HepG2 (cell line): ENCODE data around the gene RGP1. TPM values are rescaled to one million over a fixed set of nuclear protein-coding genes. Genes with fewer than 3 reads are reported as not detected.
A peak's percentile ranks its signal among the peaks of the same experiment; 100 is the strongest.

ENCODE experiments used
- BRF2 ChIP-seq: sonication (generic); formaldehyde crosslinking; IDR thresholded peaks from 2 replicates; pipeline ENCODE4 v1.8.1; 2022; ENCODE audit warnings: mild to moderate bottlenecking, missing genetic modification reagents
- HNRNPL ChIP-seq: fragments of 200-400 bp; formaldehyde crosslinking; IDR thresholded peaks from 2 replicates; pipeline ENCODE4 v1.6.1; 2017; ENCODE audit warnings: mild to moderate bottlenecking, low read depth, low read length
- MAF1 ChIP-seq: sonication (generic); formaldehyde crosslinking; IDR thresholded peaks from 2 replicates; pipeline ENCODE4 v1.5.0; 2020; ENCODE audit warnings: missing genetic modification reagents, borderline replicate concordance
- MIER3 ChIP-seq: IDR thresholded peaks from 2 replicates; pipeline ENCODE4 v1.6.1; 2016; ENCODE audit warnings: missing compliant biosample characterization, borderline replicate concordance
- NCOA1 ChIP-seq: sonication (generic); formaldehyde crosslinking; IDR thresholded peaks from 2 replicates; pipeline ENCODE4 v1.9.0; 2021; ENCODE audit warnings: missing genetic modification reagents
- PAX8 ChIP-seq: sonication (generic); formaldehyde crosslinking; IDR thresholded peaks from 2 replicates; pipeline ENCODE4 v1.8.0; 2022; ENCODE audit warnings: mild to moderate bottlenecking, missing genetic modification reagents, borderline replicate concordance
- PHF20 ChIP-seq: sonication (generic); formaldehyde crosslinking; IDR thresholded peaks from 2 replicates; pipeline ENCODE4 v1.5.0; 2020; ENCODE audit warnings: mild to moderate bottlenecking, missing genetic modification reagents
- SMAD3 ChIP-seq: sonication (generic); formaldehyde crosslinking; IDR thresholded peaks from 2 replicates; pipeline ENCODE4 v1.4.0; 2020; ENCODE audit warnings: missing genetic modification reagents
- SMARCC2 ChIP-seq: fragments of 450-650 bp; IDR thresholded peaks from 2 replicates; pipeline ENCODE4 v1.6.1; 2017; ENCODE audit warnings: antibody characterized with exemption, mild to moderate bottlenecking
- ZBTB8A ChIP-seq: sonication (generic); formaldehyde crosslinking; IDR thresholded peaks from 2 replicates; pipeline ENCODE4 v1.4.0; 2020; ENCODE audit warnings: mild to moderate bottlenecking, low read depth, missing genetic modification reagents, borderline replicate concordance
- ZNF672 ChIP-seq: sonication (generic); formaldehyde crosslinking; IDR thresholded peaks from 2 replicates; pipeline ENCODE4 v1.8.1; 2022; ENCODE audit warnings: missing genetic modification reagents
- ZNF713 ChIP-seq: sonication (generic); formaldehyde crosslinking; IDR thresholded peaks from 2 replicates; pipeline ENCODE4 v1.4.0; 2020; ENCODE audit warnings: mild to moderate bottlenecking, missing genetic modification reagents
- ZNF724P ChIP-seq: sonication (generic); formaldehyde crosslinking; IDR thresholded peaks from 2 replicates; pipeline ENCODE4 v1.8.0; 2022; ENCODE audit warnings: missing genetic modification reagents, borderline replicate concordance
- ZNF772 ChIP-seq: sonication (generic); formaldehyde crosslinking; IDR thresholded peaks from 2 replicates; pipeline ENCODE4 v1.5.0; 2020; ENCODE audit warnings: mild to moderate bottlenecking, missing genetic modification reagents
- ZNF777 ChIP-seq: sonication (generic); formaldehyde crosslinking; IDR thresholded peaks from 2 replicates; pipeline ENCODE4 v1.4.0; 2020; ENCODE audit warnings: missing genetic modification reagents
- ZNF792 ChIP-seq: IDR thresholded peaks from 2 replicates; pipeline ENCODE4 v1.6.1; 2016
- ZNF879 ChIP-seq: sonication (generic); formaldehyde crosslinking; IDR thresholded peaks from 2 replicates; pipeline ENCODE4 v1.8.1; 2023; ENCODE audit warnings: missing genetic modification reagents
- ZSCAN25 ChIP-seq: sonication (generic); formaldehyde crosslinking; IDR thresholded peaks from 2 replicates; pipeline ENCODE4 v1.8.0; 2022; ENCODE audit warnings: mild to moderate bottlenecking, missing genetic modification reagents
- polyA plus RNA-seq, 8 experiments: library from polyadenylated mRNA; depleted of rRNA in 3 of 8; stranded (reverse) in 7 of 8; unstranded in 1 of 8; fragments of >200 nt; fragmentation: Illumina TruSeq in 4 of 8; extraction: Trizol in 4 of 8; gene quantifications; 2 replicates each; pipeline versions ENCODE4 v1.2.1 to v1.2.3, GENCODE V29; 2011 to 2016; ENCODE audit warnings: low read depth in 4 of 8, missing spikeins in 1 of 8, mixed read lengths in 1 of 8; ENCODE audit not compliant: insufficient read depth in 1 of 8
- total RNA-seq, 5 experiments: library from RNA; depleted of rRNA; stranded (reverse); fragments of >200 nt; fragmentation: Illumina TruSeq; extraction: Trizol; gene quantifications; 2 replicates each; pipeline ENCODE4 v1.2.3, GENCODE V29; 2016; ENCODE audit warnings: low read depth in 1 of 5
- TF ChIP-seq, protein P1 (sequence below): sonication (generic); formaldehyde crosslinking; IDR thresholded peaks from 2 replicates; pipeline ENCODE4 v1.5.0; 2020; ENCODE audit warnings: mild to moderate bottlenecking, missing genetic modification reagents
- TF ChIP-seq, protein P2 (sequence below): sonication (generic); formaldehyde crosslinking; IDR thresholded peaks from 2 replicates; pipeline ENCODE4 v1.5.1; 2020; ENCODE audit warnings: missing genetic modification reagents, mild to moderate bottlenecking, borderline replicate concordance
- TF ChIP-seq, protein P3 (sequence below), 2 experiments: sonication (generic) in 1 of 2; formaldehyde crosslinking in 1 of 2; IDR thresholded peaks; 2 replicates each; pipeline versions ENCODE4 v1.4.0 to v1.6.1; 2016 to 2020; ENCODE audit warnings: borderline replicate concordance in 1 of 2, low read depth in 1 of 2, mild to moderate bottlenecking in 1 of 2, missing genetic modification reagents in 1 of 2

Gene RGP1
- total and polyA plus RNA-seq, 2 of the 13 experiments (the other 11 are each of a cell fraction or from before 2014, with no cell fraction given) = 12.7 to 21.0 TPM

DNA sequence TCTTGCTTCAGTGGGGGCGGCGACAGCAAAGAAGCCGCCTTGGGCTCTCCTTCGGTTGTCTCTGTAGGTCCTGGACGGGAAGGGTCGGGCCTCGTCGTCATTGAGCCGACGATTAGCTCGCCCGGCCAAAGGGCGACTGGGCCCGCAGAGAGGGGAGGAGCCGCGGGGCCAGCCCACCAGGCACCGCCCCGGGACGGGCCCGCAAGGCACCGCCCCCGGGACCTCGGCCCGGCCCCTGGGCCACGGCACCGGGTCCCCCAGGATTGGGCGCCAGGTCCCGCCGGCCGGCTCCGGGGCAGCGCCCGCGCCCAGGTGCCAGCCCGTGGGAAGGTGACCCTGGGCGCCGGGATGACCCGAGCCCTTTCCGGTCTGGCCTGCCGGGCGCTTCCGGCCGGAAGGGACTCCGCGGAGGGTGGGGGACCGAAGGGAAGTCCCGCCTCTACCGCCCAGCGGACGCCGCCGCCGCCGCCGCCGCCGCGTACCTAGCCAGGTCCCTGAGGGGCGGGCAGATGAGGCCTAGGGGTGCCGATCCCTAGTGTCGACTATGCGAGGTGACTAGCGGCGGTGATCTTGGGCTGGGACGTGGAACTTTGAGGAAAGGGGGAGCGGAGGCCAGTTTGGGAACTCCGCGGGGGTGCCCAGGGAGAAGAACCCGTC, at the start of gene RGP1, which contains the start of gene GBA2 (continued):
- TF ChIP-seq ZNF772 (CRISPR knock-in tag) (peak; percentile 43; the same call in 1 of the 2 replicates), ZNF713 (CRISPR knock-in tag) (no peak), PAX8 (peak; percentile 5; the same call in 1 of the 2 replicates), ZSCAN25 (CRISPR knock-in tag) (no peak), BRF2 (peak; percentile 51; the same call in 1 of the 2 replicates), ZNF879 (CRISPR knock-in tag) (no peak; the same call in 1 of the 2 replicates), SMAD3 (CRISPR knock-in tag) (0 out of 2 replicates have a peak, but pooled peaks have one; percentile 22), MIER3 (CRISPR knock-in tag) (no peak), PHF20 (CRISPR knock-in tag) (peak; percentile 75), SMARCC2 (no peak), ZNF777 (CRISPR knock-in tag) (peak; percentile 83), NCOA1 (CRISPR knock-in tag) (no peak), HNRNPL (0 out of 2 replicates have a peak, but pooled peaks have one; percentile 68), ZNF792 (no peak), ZNF672 (no peak), ZBTB8A (CRISPR knock-in tag) (no peak), MAF1 (CRISPR knock-in tag) (no peak), ZNF724P (CRISPR knock-in tag) (no peak)
- TF ChIP-seq, protein P1, sequence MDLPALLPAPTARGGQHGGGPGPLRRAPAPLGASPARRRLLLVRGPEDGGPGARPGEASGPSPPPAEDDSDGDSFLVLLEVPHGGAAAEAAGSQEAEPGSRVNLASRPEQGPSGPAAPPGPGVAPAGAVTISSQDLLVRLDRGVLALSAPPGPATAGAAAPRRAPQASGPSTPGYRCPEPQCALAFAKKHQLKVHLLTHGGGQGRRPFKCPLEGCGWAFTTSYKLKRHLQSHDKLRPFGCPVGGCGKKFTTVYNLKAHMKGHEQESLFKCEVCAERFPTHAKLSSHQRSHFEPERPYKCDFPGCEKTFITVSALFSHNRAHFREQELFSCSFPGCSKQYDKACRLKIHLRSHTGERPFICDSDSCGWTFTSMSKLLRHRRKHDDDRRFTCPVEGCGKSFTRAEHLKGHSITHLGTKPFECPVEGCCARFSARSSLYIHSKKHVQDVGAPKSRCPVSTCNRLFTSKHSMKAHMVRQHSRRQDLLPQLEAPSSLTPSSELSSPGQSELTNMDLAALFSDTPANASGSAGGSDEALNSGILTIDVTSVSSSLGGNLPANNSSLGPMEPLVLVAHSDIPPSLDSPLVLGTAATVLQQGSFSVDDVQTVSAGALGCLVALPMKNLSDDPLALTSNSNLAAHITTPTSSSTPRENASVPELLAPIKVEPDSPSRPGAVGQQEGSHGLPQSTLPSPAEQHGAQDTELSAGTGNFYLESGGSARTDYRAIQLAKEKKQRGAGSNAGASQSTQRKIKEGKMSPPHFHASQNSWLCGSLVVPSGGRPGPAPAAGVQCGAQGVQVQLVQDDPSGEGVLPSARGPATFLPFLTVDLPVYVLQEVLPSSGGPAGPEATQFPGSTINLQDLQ (CRISPR knock-in tag) = no peak
- TF ChIP-seq, protein P2, sequence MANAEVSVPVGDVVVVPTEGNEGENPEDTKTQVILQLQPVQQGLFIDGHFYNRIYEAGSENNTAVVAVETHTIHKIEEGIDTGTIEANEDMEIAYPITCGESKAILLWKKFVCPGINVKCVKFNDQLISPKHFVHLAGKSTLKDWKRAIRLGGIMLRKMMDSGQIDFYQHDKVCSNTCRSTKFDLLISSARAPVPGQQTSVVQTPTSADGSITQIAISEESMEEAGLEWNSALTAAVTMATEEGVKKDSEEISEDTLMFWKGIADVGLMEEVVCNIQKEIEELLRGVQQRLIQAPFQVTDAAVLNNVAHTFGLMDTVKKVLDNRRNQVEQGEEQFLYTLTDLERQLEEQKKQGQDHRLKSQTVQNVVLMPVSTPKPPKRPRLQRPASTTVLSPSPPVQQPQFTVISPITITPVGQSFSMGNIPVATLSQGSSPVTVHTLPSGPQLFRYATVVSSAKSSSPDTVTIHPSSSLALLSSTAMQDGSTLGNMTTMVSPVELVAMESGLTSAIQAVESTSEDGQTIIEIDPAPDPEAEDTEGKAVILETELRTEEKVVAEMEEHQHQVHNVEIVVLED = peak; percentile 82
- TF ChIP-seq, protein P3, sequence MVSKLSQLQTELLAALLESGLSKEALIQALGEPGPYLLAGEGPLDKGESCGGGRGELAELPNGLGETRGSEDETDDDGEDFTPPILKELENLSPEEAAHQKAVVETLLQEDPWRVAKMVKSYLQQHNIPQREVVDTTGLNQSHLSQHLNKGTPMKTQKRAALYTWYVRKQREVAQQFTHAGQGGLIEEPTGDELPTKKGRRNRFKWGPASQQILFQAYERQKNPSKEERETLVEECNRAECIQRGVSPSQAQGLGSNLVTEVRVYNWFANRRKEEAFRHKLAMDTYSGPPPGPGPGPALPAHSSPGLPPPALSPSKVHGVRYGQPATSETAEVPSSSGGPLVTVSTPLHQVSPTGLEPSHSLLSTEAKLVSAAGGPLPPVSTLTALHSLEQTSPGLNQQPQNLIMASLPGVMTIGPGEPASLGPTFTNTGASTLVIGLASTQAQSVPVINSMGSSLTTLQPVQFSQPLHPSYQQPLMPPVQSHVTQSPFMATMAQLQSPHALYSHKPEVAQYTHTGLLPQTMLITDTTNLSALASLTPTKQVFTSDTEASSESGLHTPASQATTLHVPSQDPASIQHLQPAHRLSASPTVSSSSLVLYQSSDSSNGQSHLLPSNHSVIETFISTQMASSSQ (IDR thresholded peaks at IDR 0.05; ENCODE audit: low read depth) = no peak
- TF ChIP-seq, protein P3 (CRISPR knock-in tag; IDR thresholded peaks at IDR 0.05; ENCODE audit: borderline replicate concordance) = no peak; the same call in 1 of the 2 replicates
